ENCODE data around the gene SCRN2.

DNA sequence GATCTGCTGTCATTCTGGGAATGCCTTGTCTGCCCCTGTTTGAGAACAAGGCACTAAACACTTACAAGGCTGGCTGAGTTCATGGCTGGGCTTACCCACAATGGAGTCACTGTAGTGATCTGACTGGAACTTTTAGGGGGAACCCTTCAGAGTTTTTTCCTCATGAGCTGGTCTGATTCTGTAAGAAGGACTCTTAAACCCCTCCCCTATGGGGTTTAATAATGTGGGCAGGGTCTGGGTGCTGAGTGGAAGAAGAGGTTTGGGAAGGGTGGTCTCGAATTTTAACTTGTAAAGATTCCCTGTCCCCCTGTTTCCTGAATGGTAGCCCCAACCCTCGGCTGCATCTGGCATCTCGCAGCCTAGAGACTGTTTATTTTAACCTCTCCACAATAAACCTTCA lies 50.0 kb downstream of the SCRN2 start:
- no peak for TF ChIP-seq POLR2AphosphoS5 (IDR thresholded peaks at IDR 0.05; ENCODE audit: low read depth)
- TF ChIP-seq, protein P1, sequence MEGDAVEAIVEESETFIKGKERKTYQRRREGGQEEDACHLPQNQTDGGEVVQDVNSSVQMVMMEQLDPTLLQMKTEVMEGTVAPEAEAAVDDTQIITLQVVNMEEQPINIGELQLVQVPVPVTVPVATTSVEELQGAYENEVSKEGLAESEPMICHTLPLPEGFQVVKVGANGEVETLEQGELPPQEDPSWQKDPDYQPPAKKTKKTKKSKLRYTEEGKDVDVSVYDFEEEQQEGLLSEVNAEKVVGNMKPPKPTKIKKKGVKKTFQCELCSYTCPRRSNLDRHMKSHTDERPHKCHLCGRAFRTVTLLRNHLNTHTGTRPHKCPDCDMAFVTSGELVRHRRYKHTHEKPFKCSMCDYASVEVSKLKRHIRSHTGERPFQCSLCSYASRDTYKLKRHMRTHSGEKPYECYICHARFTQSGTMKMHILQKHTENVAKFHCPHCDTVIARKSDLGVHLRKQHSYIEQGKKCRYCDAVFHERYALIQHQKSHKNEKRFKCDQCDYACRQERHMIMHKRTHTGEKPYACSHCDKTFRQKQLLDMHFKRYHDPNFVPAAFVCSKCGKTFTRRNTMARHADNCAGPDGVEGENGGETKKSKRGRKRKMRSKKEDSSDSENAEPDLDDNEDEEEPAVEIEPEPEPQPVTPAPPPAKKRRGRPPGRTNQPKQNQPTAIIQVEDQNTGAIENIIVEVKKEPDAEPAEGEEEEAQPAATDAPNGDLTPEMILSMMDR (IDR thresholded peaks at IDR 0.05; ENCODE audit: insufficient read depth, low read length), result no peak

Measured in HL-60 (cell line).